H1 (cell line): Measurements from ENCODE around the gene FAM184B.

Source experiments
- BACH1 ChIP-seq: IDR thresholded peaks from 2 replicates; pipeline ENCODE4 v1.6.1; 2012; ENCODE audit warnings: low read length, improper control_type of control experiment
- EP300 ChIP-seq, 2 experiments: IDR thresholded peaks; 1 replicate in 1 of 2; 2 replicates in 1 of 2; pipeline ENCODE4 v1.6.1; 2011 to 2012; ENCODE audit warnings: low read depth in 2 of 2, low read length in 2 of 2, mild to moderate bottlenecking in 2 of 2, borderline replicate concordance in 1 of 2, inconsistent platforms in 1 of 2, moderate library complexity in 1 of 2
- EZH2 ChIP-seq: fragments of 200-600 bp; sonication (generic); IDR thresholded peaks from 2 replicates; pipeline ENCODE4 v1.7.1; 2012; ENCODE audit warnings: low read depth, mild to moderate bottlenecking, moderate library complexity, low read length, inconsistent platforms; ENCODE audit not compliant: severe bottlenecking
- JUND ChIP-seq: IDR thresholded peaks from 2 replicates; pipeline ENCODE4 v1.6.1; 2011; ENCODE audit warnings: mild to moderate bottlenecking, improper control_type of control experiment, low read length
- TF ChIP-seq, protein P1 (sequence below), 3 experiments: IDR thresholded peaks; 1 replicate in 2 of 3; 2 replicates in 1 of 3; pipeline versions ENCODE4 v1.5.1 to v1.6.1; 2011; ENCODE audit warnings: low read length in 3 of 3, mild to moderate bottlenecking in 3 of 3, inconsistent platforms in 2 of 3, low read depth in 1 of 3, moderate library complexity in 1 of 3; ENCODE audit not compliant: insufficient read depth in 1 of 3; ENCODE audit errors: control extremely low read depth in 1 of 3

DNA sequence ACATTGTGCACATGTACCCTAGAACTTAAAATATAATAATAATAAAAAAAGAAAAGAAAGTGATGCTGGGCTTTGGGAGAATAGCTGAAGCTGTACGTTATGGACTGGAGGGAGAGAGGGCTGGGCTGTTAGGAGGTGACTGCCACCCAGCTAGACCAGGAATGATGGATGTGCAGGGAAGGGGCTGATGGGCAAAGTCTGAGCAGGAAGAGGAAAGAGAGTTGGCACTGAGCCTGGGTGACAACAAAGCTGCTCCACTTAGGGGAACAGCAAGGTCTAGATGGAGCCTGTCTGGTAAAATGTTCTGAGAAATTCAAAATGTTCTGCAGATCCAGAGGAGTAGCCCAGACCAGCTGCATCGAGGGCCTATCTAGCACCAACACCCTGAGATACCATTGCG is 134.7 kb downstream of the FAM184B start:
- TF ChIP-seq, protein P1, sequence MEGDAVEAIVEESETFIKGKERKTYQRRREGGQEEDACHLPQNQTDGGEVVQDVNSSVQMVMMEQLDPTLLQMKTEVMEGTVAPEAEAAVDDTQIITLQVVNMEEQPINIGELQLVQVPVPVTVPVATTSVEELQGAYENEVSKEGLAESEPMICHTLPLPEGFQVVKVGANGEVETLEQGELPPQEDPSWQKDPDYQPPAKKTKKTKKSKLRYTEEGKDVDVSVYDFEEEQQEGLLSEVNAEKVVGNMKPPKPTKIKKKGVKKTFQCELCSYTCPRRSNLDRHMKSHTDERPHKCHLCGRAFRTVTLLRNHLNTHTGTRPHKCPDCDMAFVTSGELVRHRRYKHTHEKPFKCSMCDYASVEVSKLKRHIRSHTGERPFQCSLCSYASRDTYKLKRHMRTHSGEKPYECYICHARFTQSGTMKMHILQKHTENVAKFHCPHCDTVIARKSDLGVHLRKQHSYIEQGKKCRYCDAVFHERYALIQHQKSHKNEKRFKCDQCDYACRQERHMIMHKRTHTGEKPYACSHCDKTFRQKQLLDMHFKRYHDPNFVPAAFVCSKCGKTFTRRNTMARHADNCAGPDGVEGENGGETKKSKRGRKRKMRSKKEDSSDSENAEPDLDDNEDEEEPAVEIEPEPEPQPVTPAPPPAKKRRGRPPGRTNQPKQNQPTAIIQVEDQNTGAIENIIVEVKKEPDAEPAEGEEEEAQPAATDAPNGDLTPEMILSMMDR (IDR thresholded peaks at IDR 0.05; ENCODE audit: control extremely low read depth in 1 of 3, insufficient read depth in 1 of 3, low read depth in 1 of 3, low read length in 3 of 3): no peak
- TF ChIP-seq EP300 (IDR thresholded peaks at IDR 0.05; ENCODE audit: borderline replicate concordance in 1 of 2, low read depth in 2 of 2, low read length in 2 of 2): no peak
- no peak for TF ChIP-seq EZH2
- TF ChIP-seq BACH1: no peak
- TF ChIP-seq JUND: no peak
